BE2C (cell line): ENCODE measurements around the gene KIF11.

Experiments used
- DNase-seq: peaks from one replicate; pipeline ENCODE4 v3.0.0-alpha.2; 2020
- H3K27me3 ChIP-seq: fragments of 250-450 bp; sonication (Bioruptor Pico); 2 replicates; pipeline ENCODE4 v1.5.1; 2020; ENCODE audit warnings: mild to moderate bottlenecking
- H3K36me3 ChIP-seq: fragments of 250-450 bp; sonication (Bioruptor Pico); 2 replicates; pipeline ENCODE4 v1.5.1; 2020; ENCODE audit warnings: mild to moderate bottlenecking
- H3K4me1 ChIP-seq: fragments of 250-450 bp; sonication (Bioruptor Pico); 2 replicates; pipeline ENCODE4 v1.5.1; 2020
- H3K4me3 ChIP-seq: 2 replicates; pipeline ENCODE4 v1.5.1; 2011; ENCODE audit warnings: low read depth, low read length
- H3K9me3 ChIP-seq: fragments of 250-450 bp; sonication (Bioruptor Pico); 2 replicates; pipeline ENCODE4 v1.5.1; 2020
- CTCF ChIP-seq: IDR thresholded peaks from 2 replicates; pipeline ENCODE4 v1.5.1; 2012; ENCODE audit warnings: mild to moderate bottlenecking, low read depth, low read length

KIF11 gene

GRCh38 chr10:92656266-92656961 is 63.5 kb downstream of the KIF11 start:
- Histone ChIP-seq H3K4me1 (no peaks in the 10 kb centered on the region), H3K36me3 (peaks cover 30% of the 10 kb centered on the region), H3K27me3 (no peaks in the 10 kb centered on the region), H3K4me3 (no peak overlapping the region), H3K9me3 (no peaks in the 10 kb centered on the region)
- no peak for TF ChIP-seq CTCF
- DNase-seq: no peak

- TF ChIP-seq CTCF: no peak
- no peaks in the 10 kb centered on the region for H3K9me3 ChIP-seq
- DNase-seq: no peak
- peaks cover 24% of the 10 kb centered on the region for H3K36me3 ChIP-seq
- H3K27me3 ChIP-seq: no peaks in the 10 kb centered on the region
- H3K4me3 ChIP-seq: no peak overlapping the region
- no peaks in the 10 kb centered on the region for H3K4me1 ChIP-seq
Observed at GRCh38 chr10:92657024-92657423, 64.1 kb downstream of the KIF11 start.

- Histone ChIP-seq H3K27me3 (no peaks in the 10 kb centered on the region), H3K36me3 (no peaks in the 10 kb centered on the region), H3K9me3 (no peaks in the 10 kb centered on the region), H3K4me3 (no peak overlapping the region), H3K4me1 (no peaks in the 10 kb centered on the region)
- DNase-seq: no peak
- TF ChIP-seq CTCF: no peak
Observed at GRCh38 chr10:92662848-92663247, 69.9 kb downstream of the KIF11 start.

GRCh38 chr10:92664322-92664721 is 71.4 kb downstream of the KIF11 start:
- no peaks in the 10 kb centered on the region for H3K4me1 ChIP-seq
- H3K36me3 ChIP-seq: no peaks in the 10 kb centered on the region
- no peaks in the 10 kb centered on the region for H3K27me3 ChIP-seq
- TF ChIP-seq CTCF: no peak
- no peaks in the 10 kb centered on the region for H3K9me3 ChIP-seq
- H3K4me3 ChIP-seq: no peak overlapping the region
- no peak for DNase-seq

- TF ChIP-seq CTCF: no peak
- no peak overlapping the region for H3K4me3 ChIP-seq
- H3K9me3 ChIP-seq: no peaks in the 10 kb centered on the region
Observed at GRCh38 chr10:92667078-92667477, 74.1 kb downstream of the KIF11 start.

GRCh38 chr10:92677708-92678107 is 84.8 kb downstream of the KIF11 start:
- Histone ChIP-seq H3K9me3 (no peaks in the 10 kb centered on the region), H3K36me3 (no peaks in the 10 kb centered on the region), H3K4me1 (no peaks in the 10 kb centered on the region), H3K4me3 (no peak overlapping the region), H3K27me3 (no peaks in the 10 kb centered on the region)
- no peak for DNase-seq
- no peak for TF ChIP-seq CTCF

More at GRCh38 chr10:92667078-92667477, 74.1 kb downstream of the KIF11 start:
- Histone ChIP-seq H3K4me1 (no peaks in the 10 kb centered on the region), H3K27me3 (no peaks in the 10 kb centered on the region), H3K36me3 (no peaks in the 10 kb centered on the region)
- no peak for DNase-seq
